ENCODE measurements around the gene DCAF11.

- TF ChIP-seq CTCF (IDR thresholded peaks at IDR 0.05 in 8 of 11, conservative IDR thresholded peaks at IDR 0.05 in 3 of 11) (no peak), POLR2A (IDR thresholded peaks at IDR 0.05) (no peak), POLR2AphosphoS5 (IDR thresholded peaks at IDR 0.05) (no peak)
Measured at GRCh38 chr14:24126939-24127338, 12.4 kb downstream of the DCAF11 start.
